ENCODE data around the gene ANKRD66.
"Not testable (repeated sequence)": the region's sequence is repeated elsewhere in the genome, so short reads cannot be mapped to it uniquely, and the experiment has no call there.

Gene ANKRD66

GRCh38 chr6:46756469-46757213, 9.9 kb downstream of the ANKRD66 start:
- no peak for DNase-seq

DNA sequence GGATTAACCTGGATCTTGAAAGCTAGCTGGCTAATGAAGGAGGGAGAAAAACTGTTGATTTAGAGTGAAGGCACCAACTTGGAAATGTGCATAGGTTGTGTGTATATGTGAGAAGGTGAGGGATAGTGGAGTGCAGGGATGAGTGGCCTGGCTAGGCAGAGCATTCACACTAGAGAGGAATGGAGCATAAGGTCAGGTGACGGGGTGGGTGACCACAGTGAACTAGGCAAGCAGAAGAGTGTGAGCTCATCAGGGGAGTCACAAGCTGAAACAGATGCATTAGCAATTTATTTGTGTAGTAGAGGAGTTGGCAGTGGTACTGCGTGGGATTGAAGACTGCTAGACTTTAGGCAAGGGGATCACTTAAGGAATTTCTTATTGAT, 10.5 kb downstream of the ANKRD66 start:
- no peak for DNase-seq

GRCh38 chr6:46758960-46759753, 12.4 kb downstream of the ANKRD66 start:
- no peak for DNase-seq

- DNase-seq, result no peak
Measured at GRCh38 chr6:46760925-46761324, 14.2 kb downstream of the ANKRD66 start.

DNA sequence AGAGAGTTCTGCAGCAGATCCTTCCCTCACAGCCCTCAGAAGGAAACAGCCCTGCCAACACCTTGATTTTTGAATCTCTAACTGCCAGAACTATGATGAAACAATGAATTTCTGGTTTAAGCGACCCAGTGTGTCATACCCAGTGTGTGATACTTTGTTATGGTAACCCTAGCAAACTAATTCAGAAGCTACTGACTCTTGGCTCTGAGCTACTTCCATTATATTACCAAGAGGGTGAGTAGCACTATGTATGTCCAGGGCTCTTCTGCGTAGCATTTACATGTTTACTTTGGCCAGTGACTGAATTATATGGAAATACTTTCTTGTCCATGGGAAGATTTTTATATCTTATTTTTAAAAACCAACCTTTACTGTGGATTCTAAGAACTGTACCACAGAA, 16.7 kb downstream of the ANKRD66 start:
- no peak for DNase-seq

DNA sequence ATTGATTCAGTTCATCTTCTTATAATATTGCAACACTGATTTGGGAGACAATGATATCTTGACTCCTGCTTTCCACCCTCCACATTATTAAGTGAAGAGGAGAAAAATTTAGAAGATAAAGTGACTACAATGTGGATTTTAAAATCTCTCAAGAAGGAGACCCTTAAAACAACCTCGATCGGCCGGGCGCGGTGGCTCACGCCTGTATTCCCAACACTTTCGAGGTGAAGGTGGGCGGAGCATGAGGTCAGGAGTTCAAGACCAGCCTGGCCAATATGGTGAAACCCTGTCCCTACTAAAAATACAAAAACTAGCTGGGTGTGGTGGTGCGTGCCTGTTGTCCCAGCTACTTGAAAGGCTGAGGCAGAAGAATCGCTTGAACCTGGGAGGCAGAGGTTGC, 17.5 kb downstream of the ANKRD66 start:
- not testable (repeated sequence) for DNase-seq

GRCh38 chr6:46764961-46765360, 18.2 kb downstream of the ANKRD66 start:
- no peak for DNase-seq

DNA sequence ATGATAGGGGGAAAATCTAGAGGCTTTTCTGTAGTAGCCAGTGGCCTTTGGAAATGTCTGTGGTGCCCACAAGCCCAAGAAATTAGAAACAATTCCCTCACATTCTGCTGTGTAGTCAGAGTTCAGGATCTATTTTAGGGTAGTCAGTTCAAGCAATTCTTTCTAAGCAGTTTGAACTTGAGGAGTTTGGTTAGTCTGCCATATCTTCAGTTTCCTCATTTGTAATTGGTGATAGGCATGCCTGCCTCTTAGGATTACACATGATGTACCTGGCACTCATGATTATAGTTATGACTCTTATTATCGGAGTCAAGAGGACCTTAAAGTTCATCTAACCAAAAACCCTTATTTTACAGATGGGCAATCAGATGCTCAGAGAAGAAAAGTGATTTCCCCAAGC, 25.3 kb downstream of the ANKRD66 start:
- DNase-seq, result no peak

DNA sequence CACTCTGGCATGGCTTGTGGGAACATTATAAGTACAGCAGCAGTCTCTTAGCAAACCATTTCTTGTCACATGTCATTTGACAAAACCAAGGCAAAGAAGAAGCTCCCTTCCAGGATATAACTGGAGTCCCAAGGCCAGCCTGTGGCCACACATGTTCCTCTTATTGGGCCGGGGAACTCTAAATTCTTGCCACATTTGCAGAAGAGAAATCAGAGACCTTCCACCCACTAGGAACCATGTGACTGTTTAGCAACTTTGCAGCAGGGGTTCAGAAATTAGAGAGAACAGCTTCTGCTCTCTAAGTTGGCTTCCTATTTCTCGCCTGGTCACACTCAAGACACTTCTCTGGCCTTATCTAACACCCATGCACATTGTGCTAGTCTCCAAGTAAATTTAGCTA, 26.0 kb downstream of the ANKRD66 start:
- DNase-seq, result no peak

DNA sequence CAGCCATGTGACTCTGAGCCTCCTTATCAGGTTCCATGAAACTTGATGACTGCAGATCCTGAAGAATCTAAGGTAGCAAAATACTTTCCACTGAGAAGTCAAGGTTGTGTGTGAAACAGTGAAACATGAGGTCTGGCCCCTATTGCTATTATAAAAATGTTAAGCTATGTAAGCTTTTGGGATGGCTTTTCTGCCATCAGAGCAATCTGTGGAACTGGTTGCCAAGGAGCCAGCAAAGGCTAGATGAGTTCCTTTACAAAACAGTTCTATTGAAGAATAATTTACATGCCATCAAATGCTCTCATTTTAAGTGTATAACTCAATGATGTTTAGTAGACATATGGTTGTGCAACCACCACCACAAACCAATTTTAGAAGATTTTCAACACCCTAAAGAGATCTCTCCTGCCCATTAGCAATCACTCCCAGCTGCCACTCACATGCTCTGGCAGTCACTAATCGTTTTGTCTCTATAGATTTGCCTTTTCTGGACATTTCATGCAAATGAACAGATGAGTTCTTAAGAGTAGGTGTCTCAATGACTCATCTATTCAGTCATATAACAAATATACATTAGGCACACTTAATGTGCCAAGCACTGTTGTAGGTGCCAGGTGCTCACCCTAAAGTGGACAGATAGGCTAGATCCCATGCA, 26.6 kb downstream of the ANKRD66 start:
- no peak for DNase-seq

DNA sequence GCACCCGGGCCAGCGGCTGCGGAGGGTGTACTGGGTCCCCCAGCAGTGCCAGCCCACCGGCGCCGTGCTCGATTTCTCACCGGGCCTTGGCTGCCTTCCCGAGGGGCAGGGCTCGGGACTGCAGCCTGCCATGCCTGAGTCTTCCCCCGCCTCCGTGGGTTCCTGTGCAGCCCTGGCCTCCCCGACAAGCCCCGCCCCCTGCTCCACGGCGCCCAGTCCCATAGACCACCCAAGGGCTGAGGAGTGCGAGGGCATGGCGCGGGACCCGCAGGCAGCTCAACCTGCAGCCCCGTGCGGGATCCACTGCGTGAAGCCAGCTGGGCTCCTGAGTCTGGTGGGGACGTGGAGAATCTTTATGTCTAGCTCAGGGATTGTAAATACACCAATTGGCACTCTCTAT, 28.0 kb downstream of the ANKRD66 start:
- not testable (repeated sequence) for DNase-seq

DNA sequence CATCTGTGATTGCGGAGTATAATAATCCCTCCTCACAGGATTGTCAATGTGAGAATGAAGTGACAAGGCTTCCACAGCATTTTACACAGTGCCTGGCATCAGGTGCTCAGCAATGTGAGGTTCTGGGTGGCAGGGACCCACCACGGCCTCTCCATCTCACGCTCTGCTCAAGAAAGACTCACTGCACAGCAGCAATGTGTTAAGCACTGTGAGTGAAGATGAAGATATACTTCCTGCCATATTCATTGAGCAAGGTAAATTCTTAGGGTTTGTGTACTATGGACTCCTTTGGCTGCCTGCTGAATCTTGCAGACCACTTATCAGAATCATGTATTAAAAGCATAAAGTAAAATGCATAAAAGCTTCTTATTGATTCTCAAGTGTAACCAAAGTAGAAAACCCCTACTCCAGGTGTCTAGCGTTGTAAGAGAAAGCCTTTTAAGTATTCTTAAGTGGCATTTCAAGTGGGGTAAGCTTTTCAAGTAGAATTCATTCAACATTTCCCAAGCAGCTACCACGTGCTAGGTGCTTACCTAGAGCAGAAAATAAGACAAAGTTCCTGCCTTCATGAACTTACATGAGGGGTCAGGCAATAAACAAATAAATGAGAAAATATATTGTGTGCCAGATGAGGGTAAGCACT, 29.5 kb downstream of the ANKRD66 start:
- no peak for DNase-seq

DNA sequence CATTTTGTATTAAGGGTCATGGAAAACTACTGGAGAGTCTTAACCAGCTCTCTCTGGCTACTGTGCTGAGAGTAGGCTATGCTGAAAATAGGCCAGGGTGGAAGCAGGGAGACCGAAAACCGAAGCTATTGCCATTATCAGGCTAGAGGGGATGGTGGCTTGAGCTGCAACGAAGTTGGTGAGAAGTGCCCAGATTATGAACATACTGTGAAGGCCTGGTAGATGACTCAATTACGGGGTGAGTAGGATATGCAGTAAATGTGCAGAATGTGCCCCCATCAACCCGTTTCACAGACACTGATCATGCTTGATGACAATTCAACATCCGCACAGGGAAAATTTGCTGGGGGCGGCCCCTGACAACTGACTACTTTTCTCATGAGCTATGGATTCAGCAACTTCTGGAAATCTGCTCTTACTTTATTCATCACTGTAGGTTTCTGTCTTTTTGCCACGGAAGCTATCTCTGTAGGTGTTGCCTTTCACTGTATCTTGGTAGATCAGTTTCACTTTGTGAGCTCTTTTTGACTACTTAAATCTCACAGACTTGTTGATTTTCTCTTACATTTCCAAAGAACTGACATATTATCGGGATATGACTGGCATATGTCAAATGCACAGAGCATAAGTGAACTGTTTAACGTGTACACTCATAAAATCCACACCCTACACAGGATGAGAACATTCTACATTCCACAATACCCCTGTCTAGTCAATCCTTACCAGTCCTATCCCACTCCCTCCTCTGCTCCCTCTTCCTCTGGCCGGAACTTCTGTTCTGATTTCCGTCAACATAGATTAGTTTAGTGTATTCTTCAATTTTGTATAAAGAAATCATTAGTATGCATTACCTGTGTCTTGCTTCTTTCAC, 31.0 kb downstream of the ANKRD66 start:
- DNase-seq, result no peak

DNA sequence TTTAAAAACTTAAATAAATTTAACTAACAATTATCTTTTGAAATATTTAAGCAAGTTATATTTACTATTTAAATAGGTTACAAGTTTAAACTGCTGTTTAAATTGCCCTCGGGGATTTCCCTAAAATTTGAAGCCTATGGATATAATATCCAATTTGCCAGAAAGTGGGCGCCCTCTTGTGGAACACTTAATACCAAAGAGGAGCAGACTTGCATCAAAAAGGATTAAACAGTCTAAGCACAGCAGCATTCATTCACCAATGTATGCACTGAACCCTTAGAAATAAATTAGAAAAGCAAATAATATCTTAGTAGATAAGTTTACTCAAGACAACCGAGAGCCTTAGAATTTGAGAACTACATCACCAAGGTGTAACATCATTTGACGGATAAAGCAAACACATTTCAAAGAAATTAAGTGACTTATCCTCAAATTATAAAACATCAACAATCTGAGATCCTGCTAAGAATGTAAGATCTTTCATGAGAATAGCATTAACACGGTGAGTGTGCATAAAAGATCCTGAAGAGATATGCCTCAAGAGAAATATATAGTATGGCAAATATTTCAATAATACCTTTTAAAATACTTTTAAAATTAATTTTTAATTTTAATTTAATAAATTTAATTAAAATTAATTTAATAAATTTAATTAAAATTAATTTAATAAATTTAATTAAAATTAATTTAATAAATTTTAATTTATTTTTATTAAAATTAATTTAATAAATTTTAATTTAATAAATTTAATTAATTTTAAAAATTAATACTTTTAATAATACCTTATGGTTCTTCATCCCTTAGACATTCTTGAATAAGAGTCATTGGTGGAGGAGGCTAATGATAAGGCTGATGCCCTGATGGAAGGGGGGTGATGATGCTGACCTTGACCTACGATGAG, 35.0 kb downstream of the ANKRD66 start:
- DNase-seq, result no peak

DNA sequence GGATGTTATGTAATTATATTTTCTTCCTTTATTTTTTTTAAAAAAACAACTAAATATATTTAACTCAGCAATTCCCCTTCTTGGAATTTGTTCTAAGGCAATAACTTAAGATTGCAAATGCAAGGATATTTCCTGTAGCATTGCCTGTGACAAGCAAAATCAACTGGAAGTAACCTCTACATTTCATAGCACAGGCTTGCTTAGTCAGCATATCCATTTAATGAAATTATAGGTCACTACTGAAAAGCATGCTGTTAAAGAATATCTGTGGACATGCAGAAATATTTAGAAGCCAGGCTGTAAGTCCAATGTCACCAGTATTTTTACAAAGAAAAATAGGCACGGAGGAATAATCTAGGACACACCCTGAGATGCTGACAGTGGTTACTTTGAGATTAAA, 37.8 kb downstream of the ANKRD66 start:
- DNase-seq, result no peak

- DNase-seq, result no peak
Measured at GRCh38 chr6:46787871-46788540, 41.3 kb downstream of the ANKRD66 start.

DNA sequence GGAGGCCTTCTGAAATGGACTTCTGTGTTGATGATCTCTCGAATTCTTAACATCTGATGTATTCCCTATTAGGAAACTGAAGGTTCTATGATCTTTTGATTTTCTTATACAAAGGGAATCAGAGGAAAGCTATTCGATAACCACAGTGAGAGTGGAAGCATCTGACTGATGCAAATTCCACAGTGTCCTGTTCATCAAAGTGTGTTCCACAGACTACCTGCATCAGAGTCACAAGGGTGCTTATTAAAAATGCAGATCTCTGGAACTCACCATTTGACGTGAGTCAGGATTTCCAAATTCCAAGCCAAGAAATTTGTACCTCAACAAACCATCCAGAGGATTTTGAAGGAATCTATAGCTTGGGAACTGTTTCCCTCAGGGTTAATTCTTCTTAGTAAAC, 42.1 kb downstream of the ANKRD66 start:
- no peak for DNase-seq

GRCh38 chr6:46789434-46790354, 43.0 kb downstream of the ANKRD66 start:
- no peak for DNase-seq

DNA sequence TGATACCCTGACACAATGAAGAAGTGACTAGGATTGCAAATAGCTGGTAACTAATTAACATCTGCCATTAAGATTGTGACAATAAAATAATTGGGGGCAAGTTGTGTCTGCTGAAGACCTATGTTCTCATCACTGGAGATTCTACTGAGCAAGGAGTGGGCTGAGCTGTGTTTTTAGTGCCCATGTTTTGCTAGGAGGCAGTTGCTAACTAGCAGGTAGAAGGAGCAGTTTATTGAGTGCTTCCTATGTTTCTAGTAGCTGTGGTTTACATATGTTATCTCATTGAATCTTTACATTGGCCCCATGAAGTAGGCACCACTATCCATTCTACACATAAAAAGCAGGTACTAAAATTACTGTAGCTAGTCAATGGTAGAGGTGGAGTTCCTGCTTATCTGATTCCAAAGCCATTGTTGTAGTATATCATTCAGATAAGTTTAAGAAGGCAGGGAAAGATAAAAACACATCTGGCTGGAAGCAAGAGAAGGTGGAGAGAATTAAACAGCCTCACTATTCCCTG, 43.7 kb downstream of the ANKRD66 start:
- DNase-seq, result no peak
